GM19463 (cell line): ENCODE data around the gene STAMBP.
A peak's percentile ranks its signal among the peaks of the same experiment; 100 is the strongest.
"Not testable (repeated sequence)": the region's sequence is repeated elsewhere in the genome, so short reads cannot be mapped to it uniquely, and the experiment has no call there.

Experiments used
- ATAC-seq: cut with Tn5 transposase; IDR thresholded peaks from one replicate; pipeline ENCODE4 v1.9.1; 2021; ENCODE audit warnings: mild to moderate bottlenecking, moderate library complexity; ENCODE audit not compliant: unreplicated experiment

STAMBP gene

DNA sequence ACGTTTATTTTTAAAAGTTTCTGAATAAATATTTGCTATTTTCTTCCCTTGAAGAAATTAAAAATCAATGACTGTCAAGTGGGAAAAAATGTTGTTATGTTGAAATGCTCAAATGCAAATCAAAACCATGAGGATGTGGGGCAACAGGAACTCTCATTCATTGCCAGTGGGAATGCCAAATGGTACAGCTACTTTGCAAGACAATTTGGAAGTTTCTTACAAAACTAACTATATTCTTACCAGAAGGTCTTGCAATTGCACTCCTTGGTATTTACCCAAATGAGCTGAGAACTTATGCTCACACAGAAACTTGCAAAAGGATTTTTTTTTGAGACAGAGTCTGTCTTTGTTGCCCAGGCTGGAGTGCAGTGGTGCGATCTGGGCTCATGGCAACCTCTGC, 56.6 kb downstream of the STAMBP start:
- no peak for ATAC-seq

DNA sequence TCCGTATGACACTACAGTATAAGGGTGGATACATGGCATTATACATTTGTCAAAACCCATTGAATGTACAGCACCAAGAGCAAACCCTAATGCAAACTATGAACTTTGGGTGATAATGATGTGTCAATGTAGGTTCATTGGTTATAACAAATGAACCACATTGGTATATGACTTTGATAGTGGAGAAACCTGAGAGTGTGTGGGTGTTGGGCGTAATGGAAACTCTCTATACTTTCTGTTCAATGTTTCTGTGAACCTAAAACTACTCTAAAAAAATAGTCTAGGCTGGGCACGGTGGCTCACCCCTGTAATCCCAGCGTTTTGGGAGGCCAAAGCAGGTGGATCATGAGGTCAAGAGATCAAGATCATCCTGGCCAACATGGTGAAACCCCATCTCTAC, 57.6 kb downstream of the STAMBP start:
- no peak for ATAC-seq

DNA sequence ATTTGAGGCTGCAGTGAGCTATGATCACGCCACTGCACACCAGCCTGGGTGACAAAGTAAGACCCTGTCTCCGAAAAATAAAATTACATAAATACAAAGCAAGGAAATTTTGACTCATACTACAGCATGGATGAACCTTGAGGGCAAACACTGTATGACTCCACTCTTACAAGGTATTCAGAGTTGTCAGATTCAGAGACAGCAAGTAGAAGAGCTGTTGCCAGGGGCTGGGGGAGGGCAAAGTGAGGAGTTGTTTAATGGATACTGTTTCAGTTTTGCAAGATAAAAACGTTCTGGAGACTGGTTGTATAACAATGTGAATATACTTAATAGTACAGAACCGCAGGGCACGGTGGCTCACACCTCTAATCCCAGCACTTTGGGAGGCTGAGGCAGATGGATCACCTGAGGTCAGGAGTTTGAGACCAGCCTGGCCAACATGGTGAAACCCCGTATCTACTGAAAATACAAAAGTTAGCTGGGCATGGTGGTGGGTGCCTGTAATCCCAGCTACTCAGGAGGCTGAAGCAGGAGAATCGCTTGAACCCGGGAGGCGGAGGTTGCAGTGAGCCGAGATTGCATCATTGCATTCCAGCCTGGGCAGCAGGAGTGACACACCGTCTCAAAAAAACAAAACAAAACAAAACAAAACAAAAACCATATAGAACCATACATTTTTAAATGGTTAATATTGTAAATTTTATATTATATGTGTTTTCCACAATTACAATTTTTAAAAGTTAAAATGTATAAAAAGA, 59.0 kb downstream of the STAMBP start:
- not testable (repeated sequence) for ATAC-seq

DNA sequence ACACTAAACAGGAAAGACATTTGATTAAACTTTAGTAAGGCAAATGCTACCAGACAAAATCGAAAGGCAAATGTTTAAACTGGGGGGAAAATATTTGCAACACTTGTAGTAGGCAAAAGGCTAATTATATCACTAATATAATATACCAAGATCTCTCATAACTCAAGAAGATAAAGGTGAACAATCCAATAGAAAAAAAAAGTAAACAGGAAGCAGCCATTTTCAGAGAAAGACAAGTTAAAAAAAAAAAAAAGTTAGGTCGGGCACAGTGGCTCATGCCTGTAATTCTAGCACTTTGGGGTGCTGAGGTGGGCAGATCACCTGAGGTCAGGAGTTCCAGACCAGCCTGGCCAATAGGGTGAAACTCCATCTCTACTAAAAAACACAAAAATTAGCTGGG, 59.6 kb downstream of the STAMBP start:
- ATAC-seq: no peak

DNA sequence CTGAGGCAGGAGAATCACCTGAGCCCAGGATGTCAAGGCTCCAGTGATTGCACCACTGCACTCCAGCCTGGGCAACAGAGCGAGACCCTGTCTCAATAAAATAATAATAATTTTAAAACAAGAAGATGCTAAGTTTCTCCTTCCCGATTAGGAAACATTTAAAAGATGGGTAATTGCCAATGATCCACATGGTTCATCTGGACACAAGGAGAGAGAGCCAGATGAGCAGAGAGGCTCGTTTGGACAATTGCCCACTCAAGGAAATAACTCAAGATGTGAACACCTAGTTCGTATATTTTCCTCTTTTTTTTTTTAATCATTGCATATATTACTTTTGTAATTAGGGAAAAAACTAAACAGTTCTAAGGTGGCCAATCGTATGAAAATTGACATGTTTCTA, 60.4 kb downstream of the STAMBP start:
- ATAC-seq: no peak

DNA sequence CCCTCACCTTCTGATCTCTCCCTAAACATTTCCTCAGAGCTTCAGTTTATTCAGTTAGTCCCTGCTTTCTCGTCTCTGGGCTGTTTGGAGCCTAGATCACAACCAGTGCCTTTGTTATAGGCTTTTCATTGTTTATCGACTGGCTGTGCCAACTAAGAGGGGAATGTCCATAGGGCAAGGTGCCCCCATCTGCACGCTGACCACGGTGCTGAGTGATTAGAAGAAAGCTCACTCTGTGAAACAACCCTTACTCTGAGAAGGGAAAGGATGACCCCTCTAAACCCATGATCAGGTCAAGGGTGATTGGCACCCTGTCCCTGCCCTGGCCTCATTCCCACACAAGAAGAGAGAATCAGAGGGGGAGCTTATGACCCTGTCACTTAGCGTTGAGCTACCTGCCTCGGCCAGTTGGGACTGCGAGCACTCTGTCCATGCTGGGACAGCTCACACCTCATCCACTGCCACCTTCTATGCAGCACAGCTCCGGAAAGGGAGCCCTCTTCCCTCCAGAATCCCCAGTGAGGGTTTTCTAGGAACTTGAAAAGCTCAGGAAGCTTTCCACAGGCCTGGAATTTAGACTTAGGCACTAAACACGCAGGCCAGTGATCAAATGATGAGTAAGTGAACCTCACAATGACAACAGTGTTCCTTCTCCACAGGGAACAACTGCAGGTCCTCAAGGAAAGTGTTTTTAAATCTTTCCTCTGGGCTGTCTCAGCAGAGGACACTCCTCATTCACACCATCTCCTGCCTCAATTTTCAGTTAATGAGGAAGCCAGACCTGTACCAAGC, 61.7 kb downstream of the STAMBP start:
- ATAC-seq: no peak

DNA sequence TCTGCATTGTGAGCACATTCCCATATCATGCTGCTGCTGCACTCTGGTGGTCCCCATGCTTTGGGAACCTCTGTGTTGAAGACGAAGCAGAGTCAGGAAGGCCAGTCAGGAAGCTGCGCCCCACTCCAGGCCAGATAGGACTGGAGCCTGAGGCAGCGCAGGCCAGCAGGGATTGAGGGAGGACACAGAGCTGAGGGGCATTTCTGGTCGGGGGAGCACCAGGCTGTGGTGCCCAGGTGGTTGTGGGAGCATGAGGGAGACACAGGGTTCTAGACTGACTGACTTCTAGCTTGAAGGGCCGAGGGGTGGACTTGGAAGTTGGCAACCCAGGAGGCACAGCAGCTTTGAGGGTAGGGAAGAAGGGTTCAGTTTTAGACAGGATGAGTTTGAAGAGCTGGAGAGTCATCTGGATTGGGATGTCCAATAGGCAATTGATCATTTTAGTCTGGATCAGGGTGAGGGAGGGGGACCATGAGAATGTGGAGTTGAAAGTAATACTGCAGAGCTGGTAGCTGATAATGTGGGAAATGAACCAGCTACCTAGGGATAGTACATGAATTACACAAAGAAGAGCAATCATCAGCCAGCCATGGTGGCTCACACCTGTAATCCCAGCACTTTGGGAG, 62.6 kb downstream of the STAMBP start:
- no peak for ATAC-seq

DNA sequence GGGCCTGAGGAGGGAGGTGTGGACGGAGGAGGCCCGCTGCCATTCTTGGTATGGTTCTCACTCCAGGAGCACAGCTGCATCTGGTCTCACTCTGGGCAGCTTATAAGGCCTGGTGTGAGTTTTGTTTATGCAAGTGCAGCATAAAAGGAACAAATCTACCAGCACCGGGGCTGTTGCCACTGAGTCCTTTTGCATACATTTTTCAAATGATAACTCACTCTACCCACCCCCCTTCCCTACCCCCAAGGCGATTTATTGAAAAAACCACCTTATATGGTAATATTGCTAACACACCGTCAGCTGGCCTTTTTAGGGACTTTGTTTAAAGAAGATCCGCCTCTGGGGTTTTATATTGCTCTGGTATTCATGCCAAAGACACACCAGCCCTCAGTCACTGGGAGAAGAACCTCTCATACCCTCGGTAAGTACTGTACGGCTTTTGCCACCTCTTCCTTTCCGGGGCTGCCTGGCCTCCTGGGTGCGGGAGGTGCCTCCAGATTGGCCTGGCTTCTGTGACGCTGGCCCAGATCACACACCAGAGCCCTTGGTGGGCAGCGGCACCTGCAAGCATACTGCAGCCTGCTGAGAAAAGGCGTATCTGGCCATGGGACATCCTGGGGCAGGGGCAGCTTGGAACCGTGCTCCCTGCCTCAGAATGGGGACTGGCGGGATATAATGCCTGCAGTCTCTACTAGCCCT, 64.0 kb downstream of the STAMBP start, which contains the start of gene ACTG2:
ACTG2 (plus strand) TSS at position 378 of the 699 bp plus-strand sequence. CDS start 8,304 bp downstream, outside the sequence.
- no peak for ATAC-seq

DNA sequence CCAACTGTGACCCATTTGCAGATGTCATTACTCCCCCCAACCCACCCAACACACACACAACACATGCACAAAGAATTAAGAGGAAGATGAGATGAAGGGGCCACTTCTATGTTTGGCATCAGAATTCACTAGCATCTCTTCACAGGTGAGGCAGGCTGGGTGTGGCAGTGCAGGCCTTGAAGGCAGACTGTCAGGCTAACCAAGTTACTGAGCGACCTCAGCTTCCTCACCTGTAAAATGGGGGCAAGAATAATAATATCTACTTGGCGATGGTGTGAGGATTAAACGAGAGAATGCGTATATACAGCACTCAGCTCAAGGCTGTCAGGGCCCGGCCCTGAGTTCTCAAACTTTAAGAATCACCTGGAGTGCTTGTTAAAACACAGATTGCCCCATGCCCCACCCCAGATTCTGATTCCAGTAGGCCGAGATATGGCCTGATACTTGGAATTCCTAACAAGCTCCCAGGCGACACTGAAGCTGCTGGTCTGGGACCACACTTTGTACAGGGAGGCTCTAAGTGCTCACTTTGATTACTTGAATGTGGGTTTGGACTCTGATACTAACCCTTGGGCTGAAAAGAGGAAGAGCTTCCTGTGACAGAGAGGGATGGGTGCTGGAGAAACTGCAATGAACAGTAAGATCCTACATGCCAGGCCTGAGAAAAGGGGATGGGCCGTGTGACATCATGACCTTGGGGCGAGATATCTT, 65.2 kb downstream of the STAMBP start:
- ATAC-seq: no peak

DNA sequence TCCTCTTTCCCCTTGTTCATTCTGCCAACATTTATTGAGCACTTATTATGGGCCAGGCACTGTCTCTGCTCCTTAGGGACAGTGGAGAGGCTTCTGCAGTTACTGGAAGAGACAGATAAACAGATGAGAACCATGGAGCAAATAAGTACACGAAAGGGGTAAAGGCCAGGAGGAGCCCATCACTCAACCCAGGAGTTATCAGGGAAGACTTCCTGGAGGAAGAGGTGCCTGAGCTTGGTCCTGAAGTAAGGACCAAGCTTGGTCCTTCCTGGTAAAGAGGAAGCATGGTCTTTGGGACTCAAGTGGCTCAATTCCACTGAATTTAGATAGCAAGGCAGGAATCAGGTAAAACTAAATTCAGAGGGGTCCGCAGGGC, 65.7 kb downstream of the STAMBP start:
- no peak for ATAC-seq

DNA sequence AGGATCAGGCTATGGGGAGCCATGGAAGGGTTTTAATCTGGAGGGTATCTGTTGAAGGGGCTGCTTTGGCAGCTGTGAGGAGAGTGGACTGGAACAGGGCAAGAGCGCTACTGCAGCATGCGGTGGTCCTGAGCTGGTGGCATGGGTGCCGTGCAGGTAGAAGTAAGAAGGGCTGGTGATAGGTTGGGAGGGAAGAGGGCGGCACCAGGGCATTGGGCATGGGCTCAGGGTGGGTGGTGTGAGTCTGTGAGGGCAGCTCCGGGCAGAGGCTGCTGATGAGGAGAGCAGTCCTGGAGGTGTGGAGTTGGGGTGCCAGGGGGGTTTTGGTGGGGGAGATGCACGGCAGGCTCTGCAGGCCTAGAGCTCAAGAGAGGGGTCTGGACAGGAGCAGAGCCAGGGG, 66.1 kb downstream of the STAMBP start:
- ATAC-seq: no peak

DNA sequence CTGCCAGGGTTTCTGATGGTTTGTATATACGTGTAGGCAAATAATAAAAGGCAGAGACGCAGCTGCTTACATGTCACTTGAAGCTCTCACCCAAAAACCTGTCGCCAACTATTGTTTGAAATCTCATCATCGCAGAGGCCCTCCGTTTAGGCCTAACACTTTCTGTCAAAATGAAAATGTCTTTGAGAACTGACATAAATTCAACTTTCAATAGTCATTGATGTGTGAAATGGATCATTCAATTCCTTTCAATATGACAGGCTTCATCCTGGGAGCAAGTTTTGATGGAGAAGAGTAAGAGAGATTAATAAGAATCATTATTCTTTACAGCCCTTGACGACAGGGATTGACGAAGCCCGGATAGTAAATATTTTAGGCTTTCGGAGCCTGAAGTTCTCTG, 66.7 kb downstream of the STAMBP start:
- ATAC-seq: no peak

DNA sequence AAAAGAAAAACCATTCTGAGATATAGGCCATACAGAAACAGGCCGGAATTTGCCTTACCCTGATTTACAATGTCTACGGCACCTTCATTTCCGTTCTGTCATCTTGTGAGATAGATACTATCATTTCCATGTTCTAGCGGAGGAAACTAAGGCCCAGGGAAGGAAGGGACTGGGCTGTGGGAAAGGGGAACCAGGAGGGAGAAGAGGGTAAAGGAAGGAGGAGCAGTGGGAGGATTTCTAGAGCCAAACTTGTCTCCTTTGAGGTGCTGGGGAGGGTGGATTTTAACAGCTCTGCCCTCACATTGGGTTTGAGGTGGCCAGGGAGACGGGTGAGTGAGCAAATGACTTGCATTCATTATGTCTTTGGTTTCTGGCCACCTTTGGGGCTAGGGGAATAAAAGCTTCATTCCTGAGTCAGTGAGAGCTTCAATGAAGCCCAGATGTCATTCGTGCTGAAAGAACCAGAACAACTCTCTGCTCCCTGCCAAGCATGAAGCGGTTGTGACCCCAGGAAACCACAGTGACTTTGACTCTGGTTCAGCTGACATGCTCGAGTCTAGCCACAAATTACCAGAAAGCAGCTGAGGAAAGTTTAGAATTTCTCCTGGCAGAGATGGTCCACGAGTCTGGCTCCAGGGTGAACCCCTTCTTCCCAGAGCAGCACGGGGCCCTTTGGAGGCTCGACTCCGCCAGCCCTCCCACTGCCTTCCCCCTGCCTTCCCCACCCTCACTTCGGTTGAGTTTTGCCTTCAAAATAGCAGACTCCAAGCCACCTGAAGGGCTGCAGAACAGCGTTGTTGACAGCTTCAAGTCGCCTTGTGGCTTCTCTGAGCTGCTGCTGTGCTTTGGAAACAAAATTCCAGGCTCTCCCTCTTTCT, 67.8 kb downstream of the STAMBP start:
- ATAC-seq: peak; percentile 75

DNA sequence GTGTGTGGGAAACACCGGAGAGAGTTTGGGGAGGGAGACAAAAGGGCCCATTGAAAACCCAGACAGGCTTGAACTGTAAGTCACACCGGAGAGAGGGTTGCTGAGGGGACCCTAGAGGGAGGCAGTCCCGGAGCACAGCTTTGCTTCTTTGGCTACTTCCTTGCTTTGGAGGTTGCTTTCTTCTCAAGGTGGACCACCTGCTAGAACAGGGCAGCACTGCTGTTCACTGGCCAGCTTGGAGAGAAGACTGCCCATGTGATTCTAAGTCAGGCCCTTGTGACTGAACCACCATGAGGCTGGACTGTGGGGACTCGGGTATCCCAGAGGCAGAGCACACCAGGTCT, 68.5 kb downstream of the STAMBP start:
- ATAC-seq: no peak

DNA sequence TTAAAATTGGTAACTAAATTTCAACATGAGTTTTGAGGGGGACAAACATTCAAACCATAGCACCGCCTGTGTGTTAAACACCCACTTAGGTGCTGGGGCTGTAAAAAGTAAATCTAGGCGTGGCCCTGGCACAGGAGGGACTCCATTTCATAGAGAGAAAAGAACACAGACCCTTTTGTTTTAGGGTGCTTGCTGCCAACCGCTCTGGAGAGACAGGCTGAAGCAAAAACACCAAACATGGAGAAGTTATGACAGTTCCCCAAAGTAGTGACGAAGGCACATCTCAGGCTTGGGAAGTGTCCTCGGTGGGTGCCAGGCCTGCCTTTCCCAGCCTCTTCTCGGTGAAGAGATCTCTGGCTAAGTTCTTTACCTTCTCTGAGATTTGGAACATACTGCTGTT, 69.2 kb downstream of the STAMBP start:
- no peak for ATAC-seq

DNA sequence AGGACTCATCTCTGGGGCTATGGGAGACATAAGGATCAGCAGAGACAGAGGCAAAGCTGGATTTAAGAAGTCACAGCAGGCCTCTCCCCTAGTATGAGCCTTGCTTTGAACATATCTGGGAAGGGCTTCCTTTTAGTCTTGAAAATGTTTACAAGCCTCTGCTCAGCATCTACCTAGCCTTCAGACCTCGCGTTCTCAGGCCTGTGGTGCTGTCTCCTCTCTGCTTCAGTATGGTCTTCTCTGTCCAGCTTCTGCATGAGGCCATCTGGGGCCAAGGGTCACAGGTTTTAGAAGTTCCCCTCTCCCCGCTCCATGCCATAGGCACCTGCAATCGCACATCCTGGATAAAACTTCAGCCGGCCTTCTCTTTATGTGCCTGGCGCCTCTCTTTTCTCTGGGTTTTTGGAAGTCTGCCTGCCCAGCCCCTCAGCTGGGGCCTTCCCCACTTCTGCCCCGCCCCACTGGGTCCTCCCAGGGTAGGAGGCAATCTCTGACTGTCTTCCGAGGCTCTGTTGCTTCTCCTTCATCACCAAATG, 71.1 kb downstream of the STAMBP start:
- no peak for ATAC-seq

DNA sequence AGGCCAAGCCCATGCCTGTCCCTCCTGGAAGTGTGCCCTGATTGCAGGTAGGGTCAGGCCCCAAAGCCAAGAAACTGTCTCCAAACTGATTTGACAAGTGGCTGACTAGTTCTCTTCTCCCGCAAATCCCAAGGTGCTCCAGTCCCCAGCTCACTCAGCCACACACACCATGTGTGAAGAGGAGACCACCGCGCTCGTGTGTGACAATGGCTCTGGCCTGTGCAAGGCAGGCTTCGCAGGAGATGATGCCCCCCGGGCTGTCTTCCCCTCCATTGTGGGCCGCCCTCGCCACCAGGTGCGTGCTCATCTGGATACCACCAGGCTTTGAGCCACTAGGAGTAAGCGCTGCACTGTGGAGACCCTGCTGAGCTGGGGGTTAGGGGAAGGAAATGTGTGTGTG, 72.4 kb downstream of the STAMBP start:
- ATAC-seq: no peak

DNA sequence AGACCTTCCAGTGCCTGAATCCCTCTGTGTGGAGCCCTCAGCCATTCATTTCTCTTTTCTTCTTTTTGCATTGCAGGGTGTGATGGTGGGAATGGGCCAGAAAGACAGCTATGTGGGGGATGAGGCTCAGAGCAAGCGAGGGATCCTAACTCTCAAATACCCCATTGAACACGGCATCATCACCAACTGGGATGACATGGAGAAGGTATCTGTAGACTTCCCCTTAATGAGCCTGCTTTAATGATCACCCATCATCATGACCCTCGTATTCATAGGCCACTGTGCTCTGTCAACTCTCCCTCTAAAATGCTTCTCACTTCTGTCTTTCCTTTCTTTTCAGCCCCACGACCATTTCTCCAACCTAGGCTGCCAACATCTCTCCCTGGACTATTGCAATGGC, 73.5 kb downstream of the STAMBP start:
- ATAC-seq: no peak

DNA sequence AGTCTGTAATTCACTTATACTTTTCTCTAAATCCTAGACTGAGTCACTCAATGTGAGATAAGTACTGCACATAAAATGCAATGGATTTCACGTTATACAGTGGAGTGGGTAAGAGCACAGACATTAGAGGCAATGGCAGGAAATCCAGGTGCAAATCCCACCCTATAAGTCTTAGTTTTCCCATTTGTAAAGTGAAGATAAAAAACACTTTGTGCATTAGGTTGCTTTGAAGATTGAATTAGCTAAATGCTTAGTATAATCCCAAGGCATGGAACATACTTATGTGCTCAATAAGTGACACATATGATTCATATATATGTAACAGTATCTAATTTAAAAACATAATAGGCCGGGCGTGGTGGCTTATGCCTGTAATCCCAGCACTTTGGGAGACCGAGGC, 74.6 kb downstream of the STAMBP start:
- ATAC-seq: no peak
